Smooth muscle cell (in vitro differentiated cells): ENCODE data around the gene EDRF1. TPM values are rescaled to one million over a fixed set of nuclear protein-coding genes. Genes with fewer than 3 reads are reported as not detected.

ENCODE experiments used
- DNase-seq: peaks from one replicate; lab custom pipeline; 2025; ENCODE audit not compliant: unreplicated experiment; lab: John Stamatoyannopoulos, UW
- H2AFZ ChIP-seq: fragments of 200-600 bp; sonication (generic); 2 replicates; pipeline ENCODE4 v1.6.0; 2016; ENCODE audit warnings: antibody characterized with exemption, low read depth, mild to moderate bottlenecking
- H3F3A ChIP-seq: fragments of 200-600 bp; sonication (generic); 2 replicates; pipeline ENCODE4 v1.6.0; 2017; ENCODE audit warnings: antibody characterized with exemption, low read depth
- H3K27ac ChIP-seq: fragments of 200-600 bp; sonication (generic); 2 replicates; pipeline ENCODE4 v1.5.1; 2016; ENCODE audit warnings: low read depth, mild to moderate bottlenecking
- H3K27me3 ChIP-seq: fragments of 200-600 bp; sonication (generic); 2 replicates; pipeline ENCODE4 v1.6.1; 2016; ENCODE audit warnings: low read depth, mild to moderate bottlenecking
- H3K36me3 ChIP-seq: fragments of 200-600 bp; sonication (generic); 2 replicates; pipeline ENCODE4 v1.5.1; 2016; ENCODE audit warnings: low read depth
- H3K4me1 ChIP-seq: fragments of 200-600 bp; sonication (generic); 2 replicates; pipeline ENCODE4 v1.5.1; 2016; ENCODE audit warnings: low read depth
- H3K4me2 ChIP-seq: fragments of 200-600 bp; sonication (generic); 2 replicates; pipeline ENCODE4 v1.6.0; 2016; ENCODE audit warnings: mild to moderate bottlenecking
- H3K4me3 ChIP-seq: fragments of 200-600 bp; sonication (generic); 2 replicates; pipeline ENCODE4 v1.5.1; 2016; ENCODE audit warnings: mild to moderate bottlenecking
- H3K79me2 ChIP-seq: fragments of 200-600 bp; sonication (generic); 2 replicates; pipeline ENCODE4 v1.6.0; 2016; ENCODE audit warnings: low read depth, mild to moderate bottlenecking
- H3K9ac ChIP-seq: fragments of 200-600 bp; sonication (generic); 2 replicates; pipeline ENCODE4 v1.6.0; 2016; ENCODE audit warnings: low read depth
- H3K9me3 ChIP-seq: fragments of 200-600 bp; sonication (generic); replicated peaks from 2 replicates; pipeline ENCODE4 v1.5.1; 2016; ENCODE audit warnings: low read depth
- H4K20me1 ChIP-seq: fragments of 200-600 bp; sonication (generic); 2 replicates; pipeline ENCODE4 v1.6.0; 2016; ENCODE audit warnings: low read depth
- CTCF ChIP-seq: fragments of 200-600 bp; sonication (generic); IDR thresholded peaks from 2 replicates; pipeline ENCODE4 v1.5.1; 2017; ENCODE audit warnings: borderline replicate concordance, mild to moderate bottlenecking, antibody characterized with exemption; ENCODE audit not compliant: insufficient read depth, poor library complexity, severe bottlenecking
- WGBS: methylation state at CpG from one replicate; pipeline ENCODE4 v1.1.7; 2016; ENCODE audit warnings: low lambda C conversion rate; 5-methylcytosine and 5-hydroxymethylcytosine counted together
- polyA plus RNA-seq: library from polyadenylated mRNA; unstranded; fragments of >200 nt; fragmentation: Nextera tagmentation; extraction: Ambion mirVana; gene quantifications from 2 replicates; pipeline ENCODE4 v1.2.1, GENCODE V29; 2016
- total RNA-seq: library from RNA; depleted of rRNA; stranded (reverse); fragments of >200 nt; gene quantifications from 2 replicates; pipeline ENCODE4 v1.2.3, GENCODE V29; 2014

Gene EDRF1
- total and polyA plus RNA-seq, 2 experiments from 2014 or later, result 8.5 to 22.0 TPM

GRCh38 chr10:125802131-125802530, 82.6 kb downstream of the EDRF1 start:
- Histone ChIP-seq H3K9me3 (no peaks in the 10 kb centered on the region), H3K27ac (no peak overlapping the region), H2AFZ (no peak overlapping the region), H3K4me2 (no peak overlapping the region), H3K4me1 (no peaks in the 10 kb centered on the region), H3K79me2 (no peaks in the 10 kb centered on the region), H3K9ac (no peak overlapping the region), H3K4me3 (no peak overlapping the region), H3K36me3 (peaks cover 5% of the 10 kb centered on the region), H3K27me3 (no peaks in the 10 kb centered on the region), H4K20me1 (peaks cover 12% of the 10 kb centered on the region), H3F3A (no peaks in the 10 kb centered on the region)
- 94% methylated on average over 5 of the region's 5 CpGs for WGBS
- no peak for DNase-seq
- no peak for TF ChIP-seq CTCF

GRCh38 chr10:125802739-125803138, 83.2 kb downstream of the EDRF1 start:
- Histone ChIP-seq H3K36me3 (peaks cover 9% of the 10 kb centered on the region), H3K27me3 (no peaks in the 10 kb centered on the region), H3K79me2 (no peaks in the 10 kb centered on the region), H3K4me3 (no peak overlapping the region), H3K9me3 (no peaks in the 10 kb centered on the region), H4K20me1 (peaks cover 12% of the 10 kb centered on the region), H3F3A (no peaks in the 10 kb centered on the region), H3K4me1 (no peaks in the 10 kb centered on the region), H2AFZ (no peak overlapping the region), H3K9ac (no peak overlapping the region), H3K27ac (no peak overlapping the region), H3K4me2 (no peak overlapping the region)
- no peak for TF ChIP-seq CTCF
- WGBS, result 89% methylated on average over 7 of the region's 7 CpGs
- DNase-seq, result no peak

- Histone ChIP-seq H4K20me1 (no peaks in the 10 kb centered on the region), H3K4me3 (no peak overlapping the region), H3K79me2 (no peaks in the 10 kb centered on the region), H2AFZ (no peak overlapping the region), H3K9ac (no peak overlapping the region), H3K4me2 (no peak overlapping the region), H3K27me3 (no peaks in the 10 kb centered on the region), H3K4me1 (no peaks in the 10 kb centered on the region), H3F3A (no peaks in the 10 kb centered on the region), H3K27ac (no peak overlapping the region), H3K9me3 (no peaks in the 10 kb centered on the region), H3K36me3 (peaks cover 22% of the 10 kb centered on the region)
- no peak for TF ChIP-seq CTCF
- WGBS, result 100% methylated on average over 1 of the region's 1 CpG
- no peak for DNase-seq
Observed at GRCh38 chr10:125808047-125808446, 88.5 kb downstream of the EDRF1 start.

GRCh38 chr10:125811251-125811650, 91.7 kb downstream of the EDRF1 start:
- peaks cover 22% of the 10 kb centered on the region for H3K36me3 ChIP-seq
- H3K4me1 ChIP-seq, result no peaks in the 10 kb centered on the region
- H3K27ac ChIP-seq, result no peak overlapping the region
- no peaks in the 10 kb centered on the region for H3K9me3 ChIP-seq
- H3F3A ChIP-seq, result no peaks in the 10 kb centered on the region
- H3K79me2 ChIP-seq, result no peaks in the 10 kb centered on the region
- H3K4me2 ChIP-seq, result no peak overlapping the region
- H3K4me3 ChIP-seq, result no peak overlapping the region
- H2AFZ ChIP-seq, result no peak overlapping the region
- H4K20me1 ChIP-seq, result no peaks in the 10 kb centered on the region
- no peak overlapping the region for H3K9ac ChIP-seq
- 67% methylated on average over 1 of the region's 1 CpG for WGBS
- TF ChIP-seq CTCF, result no peak
- H3K27me3 ChIP-seq, result no peaks in the 10 kb centered on the region
- DNase-seq, result no peak
